Kidney epithelial cell (primary cell): ENCODE results near the gene OR1A1. TPM values are rescaled to one million over a fixed set of nuclear protein-coding genes. Genes with fewer than 3 reads are reported as not detected.
"Not testable (repeated sequence)": the region's sequence is repeated elsewhere in the genome, so short reads cannot be mapped to it uniquely, and the experiment has no call there.

ENCODE experiments used
- DNase-seq: peaks from one replicate; pipeline ENCODE4 v3.0.0-alpha.2; 2010; ENCODE audit warnings: low read depth
- H3K27me3 ChIP-seq: 2 replicates; pipeline ENCODE4 v1.6.0; 2011; ENCODE audit warnings: low read length; ENCODE audit not compliant: control insufficient read depth, insufficient read depth
- H3K36me3 ChIP-seq: 2 replicates; pipeline ENCODE4 v1.5.1; 2011; ENCODE audit warnings: low read length; ENCODE audit not compliant: control insufficient read depth, insufficient read depth
- H3K4me3 ChIP-seq: 2 replicates; pipeline ENCODE4 v1.5.1; 2011; ENCODE audit warnings: low read depth, mild to moderate bottlenecking, control low read depth, low read length
- total RNA-seq: library from RNA; depleted of rRNA; stranded (reverse); fragments of >200 nt; gene quantifications from 2 replicates; pipeline ENCODE4 v1.2.3, GENCODE V29; 2015
- TF ChIP-seq, protein P1 (sequence below): IDR thresholded peaks from 2 replicates; pipeline ENCODE4 v1.5.1; 2011; ENCODE audit warnings: mild to moderate bottlenecking, moderate library complexity, low read length, control low read depth, inconsistent platforms; ENCODE audit not compliant: insufficient read depth, poor library complexity, severe bottlenecking

OR1A1 gene
- total RNA-seq, 1 donor from 2014 or later: not detected

DNA sequence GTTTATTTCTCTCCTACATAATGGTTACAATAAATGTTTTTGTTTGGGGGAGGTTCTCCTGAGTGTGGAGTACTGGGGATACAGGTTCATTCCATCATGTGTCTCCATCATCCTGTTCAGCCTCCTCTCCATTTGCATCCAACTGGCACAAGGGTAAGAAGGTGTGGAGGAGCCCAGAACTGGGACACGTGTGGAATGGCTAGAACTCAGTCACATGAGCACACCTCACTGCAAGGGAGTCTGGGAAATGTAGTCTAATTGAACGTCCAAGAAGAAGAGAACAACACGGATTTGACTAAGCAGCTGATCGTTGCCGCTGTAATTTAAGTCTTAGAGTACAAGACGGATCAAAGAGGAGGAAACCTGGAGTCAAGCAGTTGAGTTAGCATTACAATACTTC is 6.1 kb downstream of the OR1A1 start:
- TF ChIP-seq, protein P1, sequence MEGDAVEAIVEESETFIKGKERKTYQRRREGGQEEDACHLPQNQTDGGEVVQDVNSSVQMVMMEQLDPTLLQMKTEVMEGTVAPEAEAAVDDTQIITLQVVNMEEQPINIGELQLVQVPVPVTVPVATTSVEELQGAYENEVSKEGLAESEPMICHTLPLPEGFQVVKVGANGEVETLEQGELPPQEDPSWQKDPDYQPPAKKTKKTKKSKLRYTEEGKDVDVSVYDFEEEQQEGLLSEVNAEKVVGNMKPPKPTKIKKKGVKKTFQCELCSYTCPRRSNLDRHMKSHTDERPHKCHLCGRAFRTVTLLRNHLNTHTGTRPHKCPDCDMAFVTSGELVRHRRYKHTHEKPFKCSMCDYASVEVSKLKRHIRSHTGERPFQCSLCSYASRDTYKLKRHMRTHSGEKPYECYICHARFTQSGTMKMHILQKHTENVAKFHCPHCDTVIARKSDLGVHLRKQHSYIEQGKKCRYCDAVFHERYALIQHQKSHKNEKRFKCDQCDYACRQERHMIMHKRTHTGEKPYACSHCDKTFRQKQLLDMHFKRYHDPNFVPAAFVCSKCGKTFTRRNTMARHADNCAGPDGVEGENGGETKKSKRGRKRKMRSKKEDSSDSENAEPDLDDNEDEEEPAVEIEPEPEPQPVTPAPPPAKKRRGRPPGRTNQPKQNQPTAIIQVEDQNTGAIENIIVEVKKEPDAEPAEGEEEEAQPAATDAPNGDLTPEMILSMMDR: no peak
- H3K36me3 ChIP-seq: no peaks in the 10 kb centered on the region
- DNase-seq: no peak

DNA sequence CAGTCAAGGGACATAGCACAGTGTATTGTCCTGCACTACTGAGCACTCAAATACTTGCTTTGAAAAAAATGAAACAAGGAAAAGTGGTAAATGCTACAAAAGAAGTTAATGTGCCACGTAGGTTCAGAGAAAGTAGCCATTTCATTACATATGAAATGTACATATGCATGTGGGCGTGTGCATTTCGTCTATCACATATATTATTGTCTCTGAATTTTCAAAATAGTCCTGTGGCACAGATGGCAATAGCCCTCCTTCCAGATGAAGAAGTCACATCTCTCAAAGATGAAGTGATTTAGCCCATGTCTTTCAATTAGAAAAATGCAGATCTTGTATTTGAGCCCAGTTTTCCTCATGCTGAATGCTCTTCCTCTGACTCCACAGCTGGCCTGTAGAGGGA is 12.5 kb downstream of the OR1A1 start:
- H3K4me3 ChIP-seq, H3K27me3 ChIP-seq, DNase-seq, H3K36me3 ChIP-seq: not testable (repeated sequence)

More for the DNA sequence above, 6.1 kb downstream of the OR1A1 start:
- H3K27me3 ChIP-seq: no peaks in the 10 kb centered on the region
- H3K4me3 ChIP-seq: no peak overlapping the region

DNA sequence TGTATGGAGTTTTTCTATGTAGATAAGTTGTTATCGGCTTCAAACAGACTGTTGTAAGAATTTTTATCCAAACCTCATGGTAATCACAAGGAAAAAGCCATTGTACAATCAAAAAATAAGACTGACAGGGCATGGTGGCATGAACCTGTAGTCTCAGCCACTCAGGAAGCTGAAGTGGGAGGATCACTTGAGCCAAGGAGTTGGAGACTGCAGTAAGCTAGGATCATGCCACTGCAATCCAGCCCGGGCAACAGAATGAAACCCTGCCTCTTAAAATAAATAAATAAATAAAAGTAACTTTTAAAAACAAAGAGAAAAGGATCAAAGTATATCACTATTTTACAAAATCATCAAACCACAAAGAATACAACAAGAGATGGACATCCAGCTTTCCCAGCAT is 14.4 kb downstream of the OR1A1 start:
- DNase-seq: no peak
- H3K36me3 ChIP-seq: no peaks in the 10 kb centered on the region
- H3K4me3 ChIP-seq: no peak overlapping the region
- TF ChIP-seq, protein P1: no peak
- no peaks in the 10 kb centered on the region for H3K27me3 ChIP-seq

DNA sequence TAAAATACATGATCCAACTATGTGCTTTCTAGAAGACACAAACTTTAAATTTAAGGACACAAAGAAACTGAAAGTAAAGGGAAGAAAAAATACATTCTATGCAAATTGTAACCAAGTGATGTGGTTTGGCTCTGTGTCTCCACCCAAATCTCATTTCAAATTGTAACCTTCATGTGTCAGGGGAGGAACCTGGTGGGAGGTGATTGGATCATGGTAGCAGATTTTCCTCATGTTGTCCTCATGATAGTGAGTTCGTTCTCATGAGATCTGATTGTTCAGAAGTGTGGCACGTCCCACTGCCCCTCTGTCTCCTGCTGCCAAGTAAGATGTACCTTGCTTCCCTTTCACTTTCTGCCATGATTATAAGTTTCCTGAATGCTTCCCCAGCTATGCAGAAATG is 15.0 kb downstream of the OR1A1 start:
- Histone ChIP-seq H3K36me3 (no peaks in the 10 kb centered on the region), H3K4me3 (no peak overlapping the region), H3K27me3 (no peaks in the 10 kb centered on the region)
- TF ChIP-seq, protein P1: no peak
- no peak for DNase-seq

DNA sequence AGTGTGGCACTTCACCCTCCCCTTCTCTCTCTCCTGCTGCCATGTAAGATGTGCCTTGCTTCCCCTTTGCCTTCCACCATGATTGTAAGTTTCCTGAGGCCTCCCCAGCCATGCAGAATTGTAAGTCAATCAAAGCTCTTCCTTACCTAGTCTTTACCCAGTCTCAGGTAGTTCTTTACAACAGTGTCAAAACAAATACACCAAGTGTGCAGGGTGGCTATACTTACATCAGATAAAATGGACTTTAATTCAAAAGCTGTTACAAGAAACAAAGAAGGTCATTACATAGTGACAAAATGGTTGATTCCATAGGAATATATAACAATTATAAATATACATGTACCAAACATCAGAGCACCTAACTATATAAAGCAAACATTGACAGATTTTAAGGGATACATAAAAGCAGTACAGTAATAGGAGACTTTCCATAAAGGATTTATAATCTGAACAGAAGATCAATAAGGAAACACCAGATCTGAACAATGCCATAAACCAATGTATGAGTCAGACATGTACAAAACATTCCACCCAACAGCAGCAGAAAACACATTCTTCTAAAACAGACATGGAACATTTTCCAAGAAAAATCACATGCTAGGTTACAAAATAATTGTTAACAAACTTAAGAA is 17.4 kb downstream of the OR1A1 start:
- not testable (repeated sequence) for H3K36me3 ChIP-seq, H3K27me3 ChIP-seq, H3K4me3 ChIP-seq, DNase-seq

DNA sequence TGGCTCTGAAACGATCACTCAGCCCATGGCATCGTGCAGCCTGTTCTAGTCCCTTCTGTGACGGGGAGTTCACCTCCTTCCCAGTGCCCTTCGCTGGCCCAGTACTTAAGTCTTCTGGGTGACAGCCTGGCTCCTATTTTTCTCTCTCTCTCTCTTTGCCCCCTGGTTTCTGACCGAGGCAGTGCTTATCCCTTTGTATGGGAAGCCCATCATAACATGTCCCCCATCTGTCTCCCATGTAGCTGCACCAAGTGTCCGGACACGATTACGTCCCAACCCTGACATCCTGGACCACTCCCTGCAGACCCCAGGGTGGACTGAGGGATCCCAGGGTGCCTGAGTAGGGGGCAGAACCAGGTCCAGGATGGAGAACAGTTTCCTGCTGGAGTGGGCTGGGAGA is 24.8 kb downstream of the OR1A1 start:
- not testable (repeated sequence) for H3K4me3 ChIP-seq, DNase-seq, H3K27me3 ChIP-seq, H3K36me3 ChIP-seq

DNA sequence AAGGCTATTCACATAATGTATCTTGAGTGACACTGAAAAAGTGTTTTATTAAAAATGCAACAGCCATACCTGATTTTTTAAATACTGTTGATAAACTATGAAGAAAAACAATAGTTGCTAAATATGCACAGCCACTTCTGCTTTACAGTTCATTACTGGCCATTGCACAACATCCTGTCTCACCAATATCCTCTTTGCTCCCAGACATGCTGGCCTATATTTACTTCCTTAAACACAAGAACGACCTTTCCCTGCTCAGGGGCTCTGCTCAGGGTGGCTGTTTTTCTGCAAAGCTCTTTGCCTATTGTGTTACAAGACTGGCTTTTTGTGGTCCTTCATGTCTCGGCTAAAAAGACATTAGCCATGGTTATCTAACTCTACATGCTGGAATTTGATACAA is 31.2 kb downstream of the OR1A1 start:
- DNase-seq, H3K4me3 ChIP-seq, H3K27me3 ChIP-seq, H3K36me3 ChIP-seq: not testable (repeated sequence)

DNA sequence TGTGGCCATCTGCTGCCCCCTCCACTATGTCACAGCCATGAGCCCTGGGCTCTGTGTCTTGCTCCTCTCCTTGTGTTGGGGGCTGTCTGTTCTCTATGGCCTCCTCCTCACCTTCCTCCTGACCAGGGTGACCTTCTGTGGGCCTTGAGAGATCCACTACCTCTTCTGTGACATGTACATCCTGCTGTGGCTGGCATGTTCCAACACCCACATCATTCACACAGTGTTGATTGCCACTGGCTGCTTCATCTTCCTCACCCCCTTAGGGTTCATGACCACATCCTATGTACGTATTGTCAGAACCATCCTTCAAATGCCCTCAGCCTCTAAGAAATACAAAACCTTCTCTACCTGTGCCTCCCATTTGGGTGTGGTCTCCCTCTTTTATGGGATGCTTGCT is 33.6 kb downstream of the OR1A1 start:
- not testable (repeated sequence) for H3K36me3 ChIP-seq, DNase-seq, H3K4me3 ChIP-seq, H3K27me3 ChIP-seq

DNA sequence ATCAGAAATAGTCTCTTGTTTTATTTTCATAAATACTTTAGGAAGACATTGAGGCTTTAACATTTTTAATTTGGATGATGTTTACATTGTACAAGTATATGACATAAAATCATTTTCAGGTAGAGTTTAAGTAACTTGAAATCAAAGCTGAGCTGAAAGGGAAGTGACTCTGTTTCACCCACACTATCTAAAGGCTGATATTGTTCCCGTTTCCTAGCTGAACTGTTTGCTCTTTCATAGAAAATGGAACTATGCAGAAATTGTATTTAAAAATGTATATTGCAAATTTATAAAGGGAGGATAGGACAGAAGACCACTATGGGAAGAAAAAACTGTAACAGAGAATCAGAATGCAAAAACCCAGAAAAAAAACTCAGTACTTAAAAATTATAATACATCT is 37.4 kb downstream of the OR1A1 start:
- not testable (repeated sequence) for H3K36me3 ChIP-seq, H3K27me3 ChIP-seq, H3K4me3 ChIP-seq, DNase-seq

DNA sequence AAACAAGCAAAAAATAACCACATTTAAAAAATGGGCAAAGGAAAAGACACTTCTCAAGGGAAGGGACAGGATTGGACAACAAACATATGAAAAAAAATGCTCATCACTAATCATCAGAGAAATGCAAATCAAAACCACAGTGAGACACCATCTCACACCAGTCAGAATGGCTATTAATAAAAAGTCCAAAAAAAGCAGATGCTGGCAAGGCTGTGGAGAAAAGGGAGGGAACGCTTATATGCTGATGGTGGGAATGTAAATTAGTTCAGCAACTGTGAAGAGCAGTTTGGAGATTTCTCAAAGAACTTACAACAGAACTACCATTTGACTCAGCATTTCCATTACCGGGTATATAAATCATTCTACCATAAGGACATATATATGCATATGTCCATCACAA is 41.5 kb downstream of the OR1A1 start:
- H3K27me3 ChIP-seq, DNase-seq, H3K36me3 ChIP-seq, H3K4me3 ChIP-seq: not testable (repeated sequence)
